Chondrocyte (in vitro differentiated cells): ENCODE results near the gene OSGEP. TPM values are rescaled to one million over a fixed set of nuclear protein-coding genes. Genes with fewer than 3 reads are reported as not detected.

Source experiments
- DNase-seq: peaks from one replicate; pipeline ENCODE4 v3.0.0; 2021; ENCODE audit warnings: mixed read lengths, low spot score
- H3K27ac Mint-ChIP-seq: one replicate; pipeline ENCODE4 v1.8.0; 2021; ENCODE audit warnings: mild to moderate bottlenecking, moderate library complexity, mixed read lengths; ENCODE audit not compliant: unreplicated experiment
- H3K27me3 Mint-ChIP-seq: 2 replicates; pipeline ENCODE4 v1.8.0; 2021; ENCODE audit warnings: low read depth, mixed read lengths
- H3K36me3 Mint-ChIP-seq: 2 replicates; pipeline ENCODE4 v1.8.0; 2021; ENCODE audit warnings: low read depth, mixed read lengths
- H3K4me1 Mint-ChIP-seq: 2 replicates; pipeline ENCODE4 v1.8.0; 2021; ENCODE audit warnings: low read depth, mild to moderate bottlenecking, mixed read lengths
- H3K4me3 Mint-ChIP-seq: one replicate; pipeline ENCODE4 v1.8.0; 2021; ENCODE audit warnings: mild to moderate bottlenecking, moderate library complexity, mixed read lengths; ENCODE audit not compliant: unreplicated experiment
- H3K9me3 Mint-ChIP-seq: 2 replicates; pipeline ENCODE4 v1.8.0; 2021; ENCODE audit warnings: low read depth, mixed read lengths
- CTCF ChIP-seq: fragments of 200-600 bp; sonication (generic); IDR thresholded peaks from 2 replicates; pipeline ENCODE4 v1.5.0; 2021; ENCODE audit warnings: antibody characterized with exemption, mild to moderate bottlenecking, moderate library complexity
- total RNA-seq: library from RNA; stranded (reverse); gene quantifications from 3 replicates; pipeline ENCODE4 v1.2.1, GENCODE V29; 2021

The OSGEP gene
- total RNA-seq, 1 donor from 2014 or later = 26.0 TPM

DNA sequence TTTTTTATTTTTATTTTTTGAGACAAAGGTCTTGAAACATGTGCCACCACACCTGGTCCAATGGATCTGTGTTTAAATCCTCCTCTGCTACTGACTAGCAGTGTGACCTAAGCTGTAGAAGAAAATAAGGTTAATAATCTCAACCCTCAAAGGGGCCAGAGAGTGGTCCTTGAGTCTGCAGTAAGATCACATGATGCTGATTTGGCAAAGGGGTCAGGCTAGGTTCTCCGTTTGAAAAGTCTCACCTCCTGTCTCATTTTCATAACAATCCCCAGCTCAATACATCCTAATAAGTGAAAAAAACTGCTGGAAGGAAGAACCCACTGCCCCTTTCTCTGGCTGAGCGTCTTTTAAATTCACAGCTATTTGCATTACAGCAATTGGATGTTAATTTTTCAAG, 33.3 kb downstream of the OSGEP start:
- no peak for DNase-seq
- no peak overlapping the region for H3K4me3 Mint-ChIP-seq
- H3K27me3 Mint-ChIP-seq = no peaks in the 10 kb centered on the region
- H3K27ac Mint-ChIP-seq = no peak overlapping the region
- H3K4me1 Mint-ChIP-seq = no peaks in the 10 kb centered on the region
- TF ChIP-seq CTCF = no peak
- no peaks in the 10 kb centered on the region for H3K36me3 Mint-ChIP-seq
- H3K9me3 Mint-ChIP-seq = no peaks in the 10 kb centered on the region

- DNase-seq = no peak
- TF ChIP-seq CTCF = no peak
- Mint-ChIP-seq H3K27me3 (no peaks in the 10 kb centered on the region), H3K4me1 (no peaks in the 10 kb centered on the region), H3K4me3 (no peak overlapping the region), H3K9me3 (no peaks in the 10 kb centered on the region), H3K27ac (no peak overlapping the region), H3K36me3 (no peaks in the 10 kb centered on the region)
Measured at GRCh38 chr14:20419419-20419818, 35.2 kb downstream of the OSGEP start.

- H3K27ac Mint-ChIP-seq = no peak overlapping the region
- H3K4me3 Mint-ChIP-seq = no peak overlapping the region
- H3K9me3 Mint-ChIP-seq = no peaks in the 10 kb centered on the region
- no peak for DNase-seq
- H3K27me3 Mint-ChIP-seq = no peaks in the 10 kb centered on the region
- TF ChIP-seq CTCF = no peak
- no peaks in the 10 kb centered on the region for H3K36me3 Mint-ChIP-seq
- H3K4me1 Mint-ChIP-seq = peaks cover 7% of the 10 kb centered on the region
Measured at GRCh38 chr14:20418501-20418909, 36.1 kb downstream of the OSGEP start.

DNA sequence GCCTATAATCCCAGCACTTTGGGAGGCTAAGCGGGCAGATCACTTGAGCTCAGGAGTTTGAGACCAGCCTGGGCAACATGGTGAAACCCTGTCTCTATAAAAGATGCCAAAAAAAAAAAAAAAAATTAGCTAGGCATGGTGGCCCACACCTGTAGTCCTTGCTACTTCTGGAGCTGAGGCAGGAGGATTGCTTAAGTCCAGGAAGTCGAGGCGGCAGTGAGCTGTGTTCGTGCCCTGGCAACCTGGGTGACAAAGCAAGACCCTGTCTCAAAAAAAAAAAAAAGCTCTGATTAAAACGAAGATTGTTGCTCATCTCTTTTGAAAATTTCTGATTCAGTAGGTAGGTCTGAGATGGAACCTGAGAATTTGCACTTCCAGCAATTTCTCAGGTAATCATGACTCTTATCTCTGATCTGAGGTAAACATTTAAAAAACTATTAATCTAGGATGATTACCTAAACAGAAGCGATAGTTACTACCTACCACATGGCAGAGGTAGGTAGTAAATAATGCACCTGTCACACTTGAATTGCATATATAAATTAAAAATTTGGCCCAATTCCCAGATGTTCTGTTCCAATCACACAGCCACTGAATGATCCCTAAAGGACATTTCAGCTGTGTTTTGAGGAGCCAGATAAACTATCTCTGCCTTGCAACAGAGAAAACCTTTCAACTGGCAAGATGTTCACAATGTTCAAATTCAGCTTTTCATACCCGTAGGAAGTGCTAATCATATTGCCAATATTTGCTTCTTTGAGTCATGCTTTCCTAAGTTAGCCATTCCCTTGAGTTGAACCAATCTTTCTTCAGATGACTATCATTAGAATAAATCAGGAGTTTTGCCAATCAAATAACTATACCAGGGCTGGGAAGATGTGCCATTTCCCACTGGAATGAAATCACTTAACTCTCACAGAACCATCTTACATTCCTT, 37.1 kb downstream of the OSGEP start:
- no peak for TF ChIP-seq CTCF
- no peaks in the 10 kb centered on the region for H3K9me3 Mint-ChIP-seq
- H3K4me1 Mint-ChIP-seq = peaks cover 9% of the 10 kb centered on the region
- H3K36me3 Mint-ChIP-seq = no peaks in the 10 kb centered on the region
- no peak overlapping the region for H3K27ac Mint-ChIP-seq
- H3K27me3 Mint-ChIP-seq = no peaks in the 10 kb centered on the region
- no peak overlapping the region for H3K4me3 Mint-ChIP-seq
- no peak for DNase-seq

- Mint-ChIP-seq H3K9me3 (no peaks in the 10 kb centered on the region), H3K4me1 (peaks cover 19% of the 10 kb centered on the region), H3K27me3 (no peaks in the 10 kb centered on the region), H3K27ac (no peak overlapping the region), H3K4me3 (no peak overlapping the region), H3K36me3 (no peaks in the 10 kb centered on the region)
- no peak for TF ChIP-seq CTCF
- no peak for DNase-seq
Measured at GRCh38 chr14:20416223-20416622, 38.4 kb downstream of the OSGEP start.
